Natural killer cell (primary cell): Measurements from ENCODE around the gene P2RX2. TPM values are rescaled to one million over a fixed set of nuclear protein-coding genes. Genes with fewer than 3 reads are reported as not detected.

Experiments used
- ATAC-seq, 3 donors: fragments of 150-1000 bp in 2 of 3; fragments of 200-7000 bp in 1 of 3; cut with Tn5 transposase; 1 replicate in 1 of 3; 2 replicates in 2 of 3; pipeline ENCODE4 v1.10.0; 2021; ENCODE audit warnings: mild to moderate bottlenecking in 2 of 3, moderate library complexity in 2 of 3
- DNase-seq, 2 donors: peaks; one replicate each; pipeline versions ENCODE4 v3.0.0 to v3.0.0-alpha.2; 2013 to 2021; ENCODE audit warnings: mixed read lengths in 1 of 2
- H3K27ac ChIP-seq: one replicate; pipeline ENCODE4 v1.5.1; 2013; ENCODE audit warnings: mild to moderate bottlenecking, low read length
- H3K27me3 ChIP-seq: one replicate; pipeline ENCODE4 v1.6.1; 2013; ENCODE audit warnings: low read length; ENCODE audit not compliant: control insufficient read depth, insufficient read depth
- H3K36me3 ChIP-seq: one replicate; pipeline ENCODE4 v1.6.1; 2013; ENCODE audit warnings: low read length; ENCODE audit not compliant: control insufficient read depth, insufficient read depth
- H3K4me1 ChIP-seq: one replicate; pipeline ENCODE4 v1.6.1; 2013; ENCODE audit warnings: low read length; ENCODE audit not compliant: control insufficient read depth, insufficient read depth
- H3K4me3 ChIP-seq: one replicate; pipeline ENCODE4 v1.5.1; 2013; ENCODE audit warnings: low read length
- H3K9me3 ChIP-seq: one replicate; pipeline ENCODE4 v1.6.1; 2013; ENCODE audit warnings: low read length; ENCODE audit not compliant: control insufficient read depth, insufficient read depth
- H3K27ac Mint-ChIP-seq, 2 donors: one replicate each; pipeline ENCODE4 v1.8.0; 2022; ENCODE audit warnings: mild to moderate bottlenecking in 2 of 2, mixed read lengths in 2 of 2, moderate library complexity in 1 of 2
- H3K27me3 Mint-ChIP-seq, 2 donors: one replicate each; pipeline ENCODE4 v1.8.0; 2022; ENCODE audit warnings: low read depth in 2 of 2, mixed read lengths in 2 of 2
- H3K36me3 Mint-ChIP-seq: one replicate; pipeline ENCODE4 v1.8.0; 2022; ENCODE audit warnings: mixed read lengths
- H3K4me1 Mint-ChIP-seq, 2 donors: one replicate each; pipeline ENCODE4 v1.8.0; 2022; ENCODE audit warnings: mixed read lengths in 2 of 2
- H3K4me3 Mint-ChIP-seq: one replicate; pipeline ENCODE4 v1.8.0; 2022; ENCODE audit warnings: mild to moderate bottlenecking, moderate library complexity, mixed read lengths
- H3K9me3 Mint-ChIP-seq, 2 donors: one replicate each; pipeline ENCODE4 v1.8.0; 2022; ENCODE audit warnings: mixed read lengths in 2 of 2
- WGBS: methylation state at CpG from one replicate; pipeline ENCODE4 v1.1.7; 2013; ENCODE audit warnings: missing lambda C conversion rate; ENCODE audit not compliant: insufficient coverage; 5-methylcytosine and 5-hydroxymethylcytosine counted together
- intact Hi-C: fragments of 100-400 bp; cut with micrococcal nuclease; formaldehyde crosslinking; loops from one replicate; pipeline ENCODE4 v1.14.2; 2022
- total RNA-seq, 4 donors: library from RNA; stranded (reverse); fragments of 120-200 nt in 1 of 4; gene quantifications; one replicate each; pipeline versions ENCODE4 v1.2.3 to v1.2.4, GENCODE V29; 2013 to 2022
- TF ChIP-seq, protein P1 (sequence below): fragments of 200-600 bp; IDR thresholded peaks from one replicate; pipeline ENCODE4 v1.8.0; 2022; ENCODE audit warnings: antibody characterized with exemption

Gene P2RX2
- total RNA-seq, 3 donors from 2014 or later (not counting 1 experiment from before 2014, with no cell fraction given), result not detected

DNA sequence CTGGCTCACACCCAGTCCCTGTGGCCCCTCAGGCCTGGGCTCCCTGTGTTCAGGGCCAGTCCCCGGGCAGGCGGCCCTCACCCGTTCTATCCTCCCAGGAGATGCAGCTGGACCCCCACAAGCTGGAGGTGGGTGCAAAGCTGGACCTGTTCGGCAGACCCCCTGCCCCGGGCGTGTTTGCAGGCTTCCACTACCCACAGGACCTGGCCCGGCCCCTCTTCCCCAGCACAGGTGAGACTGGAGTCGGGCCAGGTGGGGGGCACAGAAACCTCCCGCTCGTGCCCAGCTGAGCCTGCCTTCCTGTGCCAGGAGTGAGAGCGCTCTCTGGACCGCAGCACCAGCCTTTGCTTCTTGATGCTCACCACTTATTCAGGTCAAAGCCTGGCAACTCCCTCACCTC, 41.9 kb upstream of the P2RX2 start:
- TF ChIP-seq, protein P1, sequence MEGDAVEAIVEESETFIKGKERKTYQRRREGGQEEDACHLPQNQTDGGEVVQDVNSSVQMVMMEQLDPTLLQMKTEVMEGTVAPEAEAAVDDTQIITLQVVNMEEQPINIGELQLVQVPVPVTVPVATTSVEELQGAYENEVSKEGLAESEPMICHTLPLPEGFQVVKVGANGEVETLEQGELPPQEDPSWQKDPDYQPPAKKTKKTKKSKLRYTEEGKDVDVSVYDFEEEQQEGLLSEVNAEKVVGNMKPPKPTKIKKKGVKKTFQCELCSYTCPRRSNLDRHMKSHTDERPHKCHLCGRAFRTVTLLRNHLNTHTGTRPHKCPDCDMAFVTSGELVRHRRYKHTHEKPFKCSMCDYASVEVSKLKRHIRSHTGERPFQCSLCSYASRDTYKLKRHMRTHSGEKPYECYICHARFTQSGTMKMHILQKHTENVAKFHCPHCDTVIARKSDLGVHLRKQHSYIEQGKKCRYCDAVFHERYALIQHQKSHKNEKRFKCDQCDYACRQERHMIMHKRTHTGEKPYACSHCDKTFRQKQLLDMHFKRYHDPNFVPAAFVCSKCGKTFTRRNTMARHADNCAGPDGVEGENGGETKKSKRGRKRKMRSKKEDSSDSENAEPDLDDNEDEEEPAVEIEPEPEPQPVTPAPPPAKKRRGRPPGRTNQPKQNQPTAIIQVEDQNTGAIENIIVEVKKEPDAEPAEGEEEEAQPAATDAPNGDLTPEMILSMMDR, result no peak
- no peak for DNase-seq
- H3K4me3 Mint-ChIP-seq, result no peak overlapping the region
- no peaks in the 10 kb centered on the region for H3K4me1 Mint-ChIP-seq
- intact Hi-C loops, result no loop called here
- Histone ChIP-seq H3K36me3 (peaks cover 20% of the 10 kb centered on the region), H3K27ac (no peak overlapping the region), H3K4me3 (no peak overlapping the region), H3K4me1 (no peaks in the 10 kb centered on the region), H3K27me3 (no peaks in the 10 kb centered on the region), H3K9me3 (no peaks in the 10 kb centered on the region)
- no peak overlapping the region for H3K27ac Mint-ChIP-seq
- no peaks in the 10 kb centered on the region for H3K27me3 Mint-ChIP-seq
- H3K36me3 Mint-ChIP-seq, result no peaks in the 10 kb centered on the region
- 95% methylated on average over 12 of the region's 12 CpGs for WGBS
- no peak for ATAC-seq
- no peaks in the 10 kb centered on the region for H3K9me3 Mint-ChIP-seq

DNA sequence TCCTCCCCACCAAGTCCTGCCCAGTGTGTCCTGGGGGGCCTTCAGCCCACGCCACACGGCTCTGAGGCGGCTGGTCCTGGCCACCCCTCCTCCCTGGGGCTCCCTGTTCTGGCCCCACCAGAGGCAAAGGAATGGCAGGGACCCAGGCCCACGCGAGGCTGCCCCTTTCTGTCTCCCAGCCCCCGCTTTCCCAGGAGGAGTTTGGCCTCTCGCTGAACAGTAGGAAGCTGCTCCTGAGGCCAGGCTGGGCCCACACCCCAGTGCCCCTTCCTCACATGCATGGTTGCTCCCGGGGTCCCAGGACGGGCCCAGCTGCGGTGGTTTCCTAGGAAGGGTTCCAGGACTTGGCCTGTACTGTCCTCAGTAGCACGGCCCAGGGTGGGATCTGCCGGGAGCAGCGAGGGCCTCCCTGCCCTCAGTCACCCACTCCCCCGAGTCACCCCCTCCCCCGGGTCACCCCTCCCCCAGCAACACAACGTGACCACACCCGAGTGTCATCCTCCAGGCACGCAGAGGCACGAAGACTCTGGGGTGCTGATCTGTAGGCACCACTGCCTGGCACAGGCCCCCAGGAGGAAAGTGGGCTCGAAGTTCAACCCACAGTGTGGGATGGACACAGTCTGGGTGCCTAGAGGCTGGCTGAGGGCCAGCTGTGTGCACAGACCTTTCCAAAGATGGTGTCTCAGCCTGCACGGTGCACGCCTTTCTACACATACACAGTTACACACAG, 41.2 kb upstream of the P2RX2 start:
- Mint-ChIP-seq H3K27ac (no peak overlapping the region), H3K4me1 (no peaks in the 10 kb centered on the region), H3K9me3 (no peaks in the 10 kb centered on the region), H3K4me3 (no peak overlapping the region), H3K27me3 (no peaks in the 10 kb centered on the region), H3K36me3 (no peaks in the 10 kb centered on the region)
- H3K27ac ChIP-seq, result no peak overlapping the region
- H3K36me3 ChIP-seq, result peaks cover 20% of the 10 kb centered on the region
- TF ChIP-seq, protein P1, result no peak
- intact Hi-C loops, result no loop called here
- H3K9me3 ChIP-seq, result no peaks in the 10 kb centered on the region
- no peak overlapping the region for H3K4me3 ChIP-seq
- ATAC-seq, result no peak
- H3K4me1 ChIP-seq, result no peaks in the 10 kb centered on the region
- no peak for DNase-seq
- no peaks in the 10 kb centered on the region for H3K27me3 ChIP-seq
- WGBS, result 92% methylated on average over 20 of the region's 22 CpGs

DNA sequence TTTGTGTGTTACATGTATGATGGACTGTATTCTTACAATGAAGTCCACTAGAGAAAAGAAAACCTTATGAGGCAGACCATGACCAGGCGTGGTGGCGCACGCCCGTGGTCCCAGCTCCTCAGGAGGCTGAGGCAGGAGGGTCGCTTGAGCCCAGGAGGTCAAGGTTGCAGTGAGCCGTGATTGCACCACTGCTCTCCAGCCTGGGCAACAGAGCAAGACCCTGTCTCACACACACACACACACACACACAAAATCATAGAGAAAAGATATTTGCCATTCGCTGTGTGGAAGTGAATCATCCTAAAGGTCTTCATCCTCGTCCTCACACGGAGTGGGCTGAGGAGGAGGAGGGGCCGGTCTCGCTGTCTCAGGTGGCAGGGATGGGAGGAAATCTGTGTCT, 40.5 kb upstream of the P2RX2 start:
- DNase-seq (no peak), ATAC-seq (no peak)
- intact Hi-C loops, result no loop called here
- Mint-ChIP-seq H3K4me3 (no peak overlapping the region), H3K9me3 (no peaks in the 10 kb centered on the region), H3K36me3 (no peaks in the 10 kb centered on the region), H3K27me3 (no peaks in the 10 kb centered on the region), H3K4me1 (no peaks in the 10 kb centered on the region), H3K27ac (no peak overlapping the region)
- no peaks in the 10 kb centered on the region for H3K27me3 ChIP-seq
- H3K27ac ChIP-seq, result no peak overlapping the region
- no peaks in the 10 kb centered on the region for H3K9me3 ChIP-seq
- no peaks in the 10 kb centered on the region for H3K4me1 ChIP-seq
- 94% methylated on average over 11 of the region's 11 CpGs for WGBS
- no peak overlapping the region for H3K4me3 ChIP-seq
- peaks cover 20% of the 10 kb centered on the region for H3K36me3 ChIP-seq
- TF ChIP-seq, protein P1, result no peak

DNA sequence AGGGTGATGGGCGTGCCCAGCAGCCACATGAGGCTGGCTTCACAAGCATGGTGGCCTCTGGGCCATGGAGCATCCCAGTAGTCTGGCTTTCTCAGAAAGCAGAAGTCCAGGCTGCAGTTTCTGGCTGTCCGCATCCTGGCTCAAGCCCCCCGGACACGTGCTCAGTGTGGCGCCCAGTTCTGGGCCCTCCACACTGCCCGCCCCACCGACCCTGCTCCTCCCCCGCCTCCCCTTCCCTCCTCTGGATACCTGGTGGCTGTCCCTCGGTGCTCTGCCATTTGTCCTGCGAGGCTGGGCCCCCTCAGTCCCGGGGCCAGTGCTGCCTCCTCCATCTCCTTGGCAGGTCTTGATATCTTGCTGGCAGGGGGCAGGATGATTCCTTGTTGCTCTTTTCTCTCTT, 39.8 kb upstream of the P2RX2 start:
- no peak for DNase-seq
- no peaks in the 10 kb centered on the region for H3K4me1 ChIP-seq
- H3K4me1 Mint-ChIP-seq, result no peaks in the 10 kb centered on the region
- H3K27me3 Mint-ChIP-seq, result no peaks in the 10 kb centered on the region
- H3K27me3 ChIP-seq, result no peaks in the 10 kb centered on the region
- intact Hi-C loops, result no loop called here
- no peak overlapping the region for H3K27ac Mint-ChIP-seq
- ATAC-seq, result no peak
- peaks cover 23% of the 10 kb centered on the region for H3K36me3 ChIP-seq
- H3K9me3 Mint-ChIP-seq, result no peaks in the 10 kb centered on the region
- no peak overlapping the region for H3K4me3 ChIP-seq
- H3K9me3 ChIP-seq, result no peaks in the 10 kb centered on the region
- no peak overlapping the region for H3K4me3 Mint-ChIP-seq
- TF ChIP-seq, protein P1, result no peak
- no peak overlapping the region for H3K27ac ChIP-seq
- H3K36me3 Mint-ChIP-seq, result no peaks in the 10 kb centered on the region
- WGBS, result 93% methylated on average over 11 of the region's 11 CpGs
